Skeletal muscle tissue (tissue), 4 donors: Measurements from ENCODE around the gene COL21A1. TPM values are rescaled to one million over a fixed set of nuclear protein-coding genes. Genes with fewer than 3 reads are reported as not detected.

ENCODE experiments used
- H3K27ac ChIP-seq: one replicate; pipeline ENCODE4 v1.7.0; 2013; ENCODE audit warnings: mild to moderate bottlenecking, low read depth, low read length, inconsistent platforms
- H3K27me3 ChIP-seq, 3 donors: one replicate each; pipeline ENCODE4 v1.7.0; 2013; ENCODE audit warnings: low read length in 3 of 3; ENCODE audit not compliant: control insufficient read depth in 3 of 3, insufficient read depth in 3 of 3
- H3K36me3 ChIP-seq, 3 donors: one replicate each; pipeline ENCODE4 v1.7.0; 2013; ENCODE audit warnings: low read length in 3 of 3; ENCODE audit not compliant: control insufficient read depth in 3 of 3, insufficient read depth in 3 of 3
- H3K4me1 ChIP-seq, 3 donors: one replicate each; pipeline ENCODE4 v1.7.0; 2013; ENCODE audit warnings: low read length in 3 of 3, mild to moderate bottlenecking in 3 of 3; ENCODE audit not compliant: control insufficient read depth in 3 of 3, insufficient read depth in 3 of 3
- H3K4me3 ChIP-seq, 3 donors: one replicate each; pipeline ENCODE4 v1.7.0; 2013; ENCODE audit warnings: low read length in 3 of 3
- H3K9ac ChIP-seq, 3 donors: one replicate each; pipeline ENCODE4 v1.7.0; 2013; ENCODE audit warnings: low read length in 3 of 3, mild to moderate bottlenecking in 3 of 3, moderate library complexity in 2 of 3, low read depth in 1 of 3
- H3K9me3 ChIP-seq, 3 donors: one replicate each; pipeline ENCODE4 v1.7.0; 2013; ENCODE audit warnings: low read length in 3 of 3; ENCODE audit not compliant: control insufficient read depth in 3 of 3
- total RNA-seq: library from RNA; depleted of rRNA; stranded (reverse); fragments of >200 nt; gene quantifications from one replicate; pipeline ENCODE4 v1.2.3, GENCODE V29; 2014
- donor health status: Osteomylitis.

The COL21A1 gene
- total RNA-seq, 1 donor from 2014 or later: 91.3 TPM

DNA sequence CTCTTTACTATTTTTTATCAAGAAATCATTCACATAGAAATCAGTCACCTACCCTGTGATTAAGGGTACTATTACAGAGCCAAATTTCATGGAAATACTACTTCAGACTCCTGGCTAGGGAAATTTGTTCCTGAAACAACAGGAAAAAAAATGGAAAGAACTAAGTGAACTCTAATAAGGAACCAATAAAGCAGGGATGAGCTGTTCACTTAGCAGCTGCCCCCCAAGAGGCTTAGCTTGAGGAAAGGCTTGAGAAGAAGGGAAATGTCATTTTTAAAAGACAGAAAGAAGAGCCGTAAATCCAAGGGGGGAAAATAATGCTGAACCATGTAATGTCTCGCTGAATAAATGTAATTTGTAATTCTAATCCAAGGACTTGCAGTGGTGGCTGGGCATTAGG, 88.8 kb downstream of the COL21A1 start:
- Histone ChIP-seq H3K9me3 (peaks cover 0 to 5% (median 4%) of the 10 kb centered on the region in 3 donors), H3K4me1 (no peaks in the 10 kb centered on the region), H3K4me3 (no peak overlapping the region), H3K36me3 (no peaks in the 10 kb centered on the region), H3K9ac (no peak overlapping the region), H3K27ac (no peak overlapping the region), H3K27me3 (no peaks in the 10 kb centered on the region)

DNA sequence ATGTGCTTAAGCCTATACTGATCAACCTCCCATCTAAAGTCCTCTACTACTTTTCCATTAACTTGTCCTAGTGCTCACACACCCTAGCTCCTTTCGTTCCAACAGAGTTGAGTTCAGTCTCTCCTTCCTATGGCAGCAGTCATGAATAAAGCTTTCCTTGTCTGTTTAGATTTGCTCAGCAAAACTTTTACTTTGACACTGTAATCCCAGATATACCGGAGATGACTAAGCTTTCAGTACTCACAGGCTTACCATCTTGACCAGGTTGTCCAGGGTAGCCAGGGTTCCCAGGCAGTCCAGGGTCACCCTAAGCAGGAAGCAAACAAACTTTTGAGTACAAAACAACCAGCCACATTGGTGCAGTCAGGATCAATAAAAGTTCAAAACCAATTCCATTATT, 90.7 kb downstream of the COL21A1 start:
- H3K9me3 ChIP-seq: peaks cover 0 to 6% (median 4%) of the 10 kb centered on the region in 3 donors
- no peaks in the 10 kb centered on the region for H3K36me3 ChIP-seq
- H3K27me3 ChIP-seq: no peaks in the 10 kb centered on the region

DNA sequence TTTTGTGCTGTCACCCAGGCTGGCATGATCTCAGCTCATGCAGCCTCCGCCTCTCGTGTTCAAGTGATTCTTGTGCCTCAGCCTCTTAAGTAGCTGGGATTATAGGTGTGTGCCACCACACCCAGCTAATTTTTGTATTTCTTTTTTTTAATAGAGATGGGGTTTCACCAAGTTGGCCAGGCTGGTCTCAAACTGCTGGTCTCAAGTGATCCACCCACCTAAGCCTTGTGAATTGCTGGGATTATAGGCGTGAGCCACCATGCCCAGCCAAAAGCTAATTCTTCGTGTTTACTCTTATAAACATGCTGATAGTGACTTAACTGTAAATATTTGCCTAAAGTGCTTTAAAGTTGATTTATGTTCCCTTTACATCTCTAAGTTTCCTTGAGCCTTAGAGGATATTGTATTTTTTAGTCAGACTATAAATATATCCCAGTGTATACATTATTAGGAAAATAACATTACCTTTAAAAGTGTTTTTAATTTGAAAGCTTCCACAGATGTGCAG, 91.7 kb downstream of the COL21A1 start:
- H3K9ac ChIP-seq: no peak overlapping the region
- H3K4me1 ChIP-seq: no peaks in the 10 kb centered on the region
- no peak overlapping the region for H3K27ac ChIP-seq
- no peak overlapping the region for H3K4me3 ChIP-seq
- H3K27me3 ChIP-seq: no peaks in the 10 kb centered on the region
- peaks cover 0 to 6% (median 4%) of the 10 kb centered on the region in 3 donors for H3K9me3 ChIP-seq
- no peaks in the 10 kb centered on the region for H3K36me3 ChIP-seq

More for the DNA sequence above, 90.7 kb downstream of the COL21A1 start:
- Histone ChIP-seq H3K27ac (no peak overlapping the region), H3K9ac (no peak overlapping the region), H3K4me1 (no peaks in the 10 kb centered on the region), H3K4me3 (no peak overlapping the region)

DNA sequence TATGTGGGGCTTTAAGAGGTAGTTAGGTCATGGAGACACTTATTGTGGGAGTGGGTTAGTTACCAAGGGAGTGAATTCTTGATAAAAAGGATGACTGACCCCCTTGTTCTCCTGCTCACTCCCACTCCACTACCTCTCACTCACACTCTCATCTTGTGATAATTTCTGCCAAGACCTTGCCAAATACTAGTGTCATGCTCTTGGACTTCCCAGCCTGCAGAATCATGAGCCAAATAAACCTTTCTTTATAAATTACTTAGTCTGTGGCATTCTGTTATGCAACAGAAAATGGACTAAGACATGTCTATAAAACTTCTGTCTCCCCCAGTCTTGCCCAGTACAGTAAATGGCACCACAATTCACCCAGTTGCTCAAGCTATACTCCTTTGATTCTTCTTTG, 93.3 kb downstream of the COL21A1 start:
- no peak overlapping the region for H3K4me3 ChIP-seq
- peaks cover 0 to 6% (median 4%) of the 10 kb centered on the region in 3 donors for H3K9me3 ChIP-seq
- H3K27ac ChIP-seq: no peak overlapping the region
- H3K36me3 ChIP-seq: no peaks in the 10 kb centered on the region
- no peak overlapping the region for H3K9ac ChIP-seq
- H3K27me3 ChIP-seq: no peaks in the 10 kb centered on the region
- H3K4me1 ChIP-seq: no peaks in the 10 kb centered on the region

DNA sequence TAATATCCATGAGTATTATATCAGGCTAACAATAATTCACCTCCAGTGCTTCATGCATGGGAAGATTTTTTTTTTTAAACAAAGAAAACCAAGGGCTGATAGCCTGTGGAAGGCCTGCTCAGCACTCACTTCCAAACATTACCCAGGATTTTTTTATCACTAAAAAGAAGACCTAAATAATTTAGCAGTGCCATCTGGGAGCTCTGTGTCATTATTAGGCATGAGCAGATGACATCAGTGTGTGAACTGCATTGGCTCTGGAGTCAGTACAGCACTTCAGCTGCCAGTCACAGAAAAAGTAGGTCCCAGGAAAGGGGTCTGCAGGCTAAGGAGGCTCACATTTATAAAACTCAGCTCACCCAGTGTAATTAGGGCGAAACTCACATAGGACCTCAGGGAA, 94.8 kb downstream of the COL21A1 start:
- Histone ChIP-seq H3K27me3 (no peaks in the 10 kb centered on the region), H3K9ac (no peak overlapping the region), H3K4me1 (no peaks in the 10 kb centered on the region), H3K27ac (no peak overlapping the region), H3K4me3 (no peak overlapping the region), H3K9me3 (peaks cover 0 to 6% (median 4%) of the 10 kb centered on the region in 3 donors), H3K36me3 (no peaks in the 10 kb centered on the region)

DNA sequence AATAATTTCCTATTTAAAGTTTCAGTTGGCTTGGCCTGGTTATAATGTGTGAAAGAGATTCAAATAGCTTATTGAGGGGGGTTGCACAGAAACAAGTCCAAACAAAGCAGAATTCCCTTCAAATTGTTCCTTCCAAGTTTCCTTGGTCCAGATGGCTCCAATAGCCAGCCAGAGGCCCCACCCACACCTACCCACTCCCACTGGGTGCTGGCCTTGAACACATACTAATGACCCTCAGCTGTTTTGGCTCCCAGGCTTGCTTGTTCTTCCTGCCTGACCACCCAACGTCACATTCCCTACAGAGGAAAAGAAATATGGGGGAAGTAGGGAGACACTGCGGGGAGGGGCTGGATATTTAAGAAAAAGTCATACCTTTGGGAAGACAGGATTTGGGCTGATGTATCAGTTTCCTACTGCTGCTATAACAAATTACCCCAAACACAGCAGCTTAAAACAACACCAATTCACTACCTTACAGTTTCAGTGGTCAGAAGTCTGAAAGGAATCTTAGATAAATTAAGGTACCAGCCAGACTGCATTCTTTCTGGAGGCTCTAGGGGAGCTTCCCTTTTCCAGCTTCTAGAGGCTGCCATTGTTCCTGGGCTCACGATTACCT, 95.7 kb downstream of the COL21A1 start:
- Histone ChIP-seq H3K9me3 (peaks cover 0 to 6% (median 4%) of the 10 kb centered on the region in 3 donors), H3K4me3 (no peak overlapping the region), H3K27ac (no peak overlapping the region), H3K36me3 (no peaks in the 10 kb centered on the region), H3K9ac (no peak overlapping the region), H3K4me1 (no peaks in the 10 kb centered on the region), H3K27me3 (no peaks in the 10 kb centered on the region)

DNA sequence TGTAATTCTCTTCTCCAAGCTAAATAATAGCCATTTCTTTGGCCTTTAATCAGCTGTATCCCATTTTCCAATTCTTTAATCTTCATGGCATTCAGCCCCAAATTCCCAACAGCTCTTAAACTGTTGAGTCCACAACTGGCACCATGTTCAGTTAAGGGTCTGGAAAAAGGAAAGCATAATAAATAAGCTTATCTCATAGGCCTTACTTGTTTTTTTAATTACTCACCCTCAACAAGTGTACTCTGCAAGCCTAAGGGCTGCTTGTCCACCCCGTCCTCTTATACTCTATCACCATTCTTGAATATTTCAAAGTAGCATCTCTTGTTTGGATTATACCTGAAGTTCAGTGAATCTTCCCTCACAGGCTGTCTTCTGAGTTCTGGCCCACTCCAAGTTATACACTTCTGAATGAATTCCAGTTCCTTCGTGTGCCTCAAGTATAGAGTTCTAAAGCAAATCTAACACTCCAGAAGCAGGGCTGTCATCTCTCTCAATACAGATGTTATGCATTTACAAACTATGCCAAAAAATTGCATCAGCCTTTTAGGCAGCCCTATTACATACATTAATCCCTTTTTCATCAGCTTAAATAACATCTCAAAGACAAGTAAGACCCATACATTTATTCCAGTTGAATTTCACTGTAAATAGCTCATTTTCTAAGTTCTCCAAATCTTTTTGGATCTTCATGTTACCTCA, 98.7 kb downstream of the COL21A1 start:
- Histone ChIP-seq H3K4me3 (no peak overlapping the region), H3K36me3 (no peaks in the 10 kb centered on the region), H3K4me1 (no peaks in the 10 kb centered on the region), H3K9ac (no peak overlapping the region), H3K27ac (no peak overlapping the region), H3K27me3 (no peaks in the 10 kb centered on the region), H3K9me3 (peaks cover 0 to 2% (median 0%) of the 10 kb centered on the region in 3 donors)

DNA sequence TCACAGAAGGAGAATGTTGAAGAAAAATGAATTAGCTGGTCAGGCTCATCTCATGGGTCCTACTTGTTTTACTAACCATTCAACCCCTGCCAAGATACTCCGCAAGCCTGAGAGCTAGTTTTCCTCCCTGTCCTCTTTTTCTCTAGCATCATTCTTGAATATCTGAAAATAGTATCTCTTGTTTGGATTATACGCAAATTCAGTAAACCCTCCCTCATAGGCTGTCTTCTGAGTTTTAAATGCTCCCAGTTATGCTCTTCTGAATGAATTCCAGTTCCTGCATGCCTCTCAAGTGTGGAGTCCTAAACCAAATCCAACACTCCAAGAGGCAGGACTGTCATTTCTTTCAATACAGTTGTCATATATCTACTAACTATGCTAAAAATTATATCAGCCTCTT, 99.6 kb downstream of the COL21A1 start:
- no peak overlapping the region for H3K4me3 ChIP-seq
- no peaks in the 10 kb centered on the region for H3K9me3 ChIP-seq
- no peaks in the 10 kb centered on the region for H3K36me3 ChIP-seq
- H3K27me3 ChIP-seq: no peaks in the 10 kb centered on the region
- no peak overlapping the region for H3K27ac ChIP-seq
- no peaks in the 10 kb centered on the region for H3K4me1 ChIP-seq
- no peak overlapping the region for H3K9ac ChIP-seq

DNA sequence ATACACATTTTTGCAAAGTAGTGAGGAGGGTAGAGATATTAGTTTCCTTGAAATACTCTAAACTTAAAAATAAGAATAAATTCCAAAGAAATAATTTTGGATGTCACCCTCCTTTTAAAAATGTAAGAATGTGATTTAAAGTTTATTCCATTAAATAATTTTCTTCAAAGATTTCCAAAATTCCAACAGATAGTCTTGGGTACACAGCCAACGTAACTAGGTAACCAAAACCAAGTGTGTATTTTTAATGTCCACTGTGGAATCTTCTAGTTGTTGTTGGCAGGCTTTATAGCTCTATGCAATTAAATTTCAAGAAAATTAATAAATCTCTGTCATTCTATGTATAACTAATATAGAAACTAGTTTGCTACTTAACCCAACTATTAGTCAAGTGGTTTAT, 101.3 kb downstream of the COL21A1 start:
- Histone ChIP-seq H3K4me1 (no peaks in the 10 kb centered on the region), H3K4me3 (no peak overlapping the region), H3K36me3 (no peaks in the 10 kb centered on the region), H3K27me3 (no peaks in the 10 kb centered on the region), H3K27ac (no peak overlapping the region), H3K9ac (no peak overlapping the region), H3K9me3 (no peaks in the 10 kb centered on the region)

DNA sequence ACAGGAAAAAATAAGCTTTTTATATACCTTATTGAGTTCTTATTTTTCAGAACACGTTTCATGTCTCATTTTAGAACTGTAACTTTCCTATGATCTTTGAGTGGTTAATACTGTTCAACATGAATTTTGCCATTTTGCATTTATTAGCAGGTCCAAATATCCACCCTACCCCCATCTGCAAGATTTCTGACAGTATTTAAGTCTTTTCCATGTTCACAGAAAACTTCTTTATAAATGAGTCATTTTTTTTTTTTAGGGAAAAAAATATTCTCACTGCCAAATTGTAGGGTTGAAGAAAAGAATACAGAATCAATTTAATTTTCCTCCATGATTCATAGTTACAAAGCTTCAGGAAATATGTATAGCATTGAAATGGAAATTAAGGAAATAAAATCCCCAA, 101.8 kb downstream of the COL21A1 start:
- H3K4me1 ChIP-seq: no peaks in the 10 kb centered on the region
- H3K9me3 ChIP-seq: no peaks in the 10 kb centered on the region
- no peak overlapping the region for H3K9ac ChIP-seq
- H3K36me3 ChIP-seq: no peaks in the 10 kb centered on the region
- H3K27me3 ChIP-seq: no peaks in the 10 kb centered on the region
- no peak overlapping the region for H3K4me3 ChIP-seq
- no peak overlapping the region for H3K27ac ChIP-seq
